HCT116 (cell line): Measurements from ENCODE around the gene OTOG.

Experiments used
- CBX3 ChIP-seq: IDR thresholded peaks from 2 replicates; pipeline ENCODE4 v1.6.1; 2012; ENCODE audit warnings: low read depth
- CTCF ChIP-seq, 3 experiments: fragments of 200-600 bp in 1 of 3; sonication (generic) in 1 of 3; IDR thresholded peaks in 2 of 3; conservative IDR thresholded peaks in 1 of 3; 2 replicates each; pipeline ENCODE4 v1.5.1; 2012 to 2017; ENCODE audit warnings: low read depth in 2 of 3, low read length in 2 of 3, antibody characterized with exemption in 1 of 3, borderline replicate concordance in 1 of 3, control low read depth in 1 of 3, mild to moderate bottlenecking in 1 of 3, mixed read lengths in 1 of 3, mixed run types in 1 of 3, moderate library complexity in 1 of 3; ENCODE audit not compliant: insufficient read depth in 1 of 3
- ELF1 ChIP-seq: IDR thresholded peaks from 2 replicates; pipeline ENCODE4 v1.6.1; 2012; ENCODE audit warnings: low read depth, borderline replicate concordance
- EZH2 ChIP-seq: fragments of 200-600 bp; sonication (generic); IDR thresholded peaks from 2 replicates; pipeline ENCODE4 v1.6.1; 2017; ENCODE audit warnings: antibody characterized with exemption, mixed run types
- EZH2phosphoT487 ChIP-seq: fragments of 200-600 bp; IDR thresholded peaks from 2 replicates; pipeline ENCODE4 v1.6.1; 2018; ENCODE audit warnings: antibody characterized with exemption, borderline replicate concordance
- FOSL1 ChIP-seq: IDR thresholded peaks from 2 replicates; pipeline ENCODE4 v1.6.1; 2012; ENCODE audit warnings: low read depth
- JUND ChIP-seq: IDR thresholded peaks from 2 replicates; pipeline ENCODE4 v1.6.1; 2012
- POLR2A ChIP-seq: IDR thresholded peaks from 2 replicates; pipeline ENCODE4 v1.7.0; 2011; ENCODE audit warnings: borderline replicate concordance; ENCODE audit not compliant: insufficient read depth, insufficient read length; ENCODE audit errors: extremely low read depth
- REST ChIP-seq: IDR thresholded peaks from 2 replicates; pipeline ENCODE4 v1.6.1; 2012; ENCODE audit warnings: low read depth
- ZNF274 ChIP-seq: fragments of 200-500 bp; sonication (Bioruptor generic); IDR thresholded peaks from 2 replicates; pipeline ENCODE4 v1.6.1; 2014; ENCODE audit warnings: mild to moderate bottlenecking, low read depth, low read length, inconsistent platforms

GRCh38 chr11:17517186-17517585, 29.9 kb upstream of the OTOG start:
- TF ChIP-seq CTCF (IDR thresholded peaks at IDR 0.05 in 2 of 3, conservative IDR thresholded peaks at IDR 0.05 in 1 of 3; ENCODE audit: borderline replicate concordance in 1 of 3, insufficient read depth in 1 of 3, low read depth in 2 of 3, low read length in 2 of 3) (no peak), EZH2 (no peak), FOSL1 (no peak), REST (no peak), POLR2A (no peak), JUND (no peak), EZH2phosphoT487 (no peak), CBX3 (no peak), ZNF274 (no peak), ELF1 (no peak)
